Activated CD4-positive, alpha-beta memory T cell treated with anti-CD3 and anti-CD28 coated beads for 36 hours (primary cell): ENCODE data around the gene ATG2B. TPM values are rescaled to one million over a fixed set of nuclear protein-coding genes. Genes with fewer than 3 reads are reported as not detected.

Source experiments
- CTCF ChIA-PET: fragments of 350-600 bp; sonication (Branson Sonifier 250); formaldehyde crosslinking; loops from one replicate; lab custom pipeline; 2021; ENCODE audit warnings: antibody characterized with exemption, inconsistent platforms; lab: Charles Lee
- POLR2A ChIA-PET: fragments of 350-600 bp; sonication (Branson Sonifier 250); formaldehyde crosslinking; loops from one replicate; lab custom pipeline; 2021; ENCODE audit warnings: antibody characterized with exemption; lab: Charles Lee
- DNase-seq: peaks from one replicate; pipeline ENCODE4 v3.0.0-alpha.2; 2020
- H3K27ac Mint-ChIP-seq: one replicate; pipeline ENCODE4 v1.8.0; 2021; ENCODE audit warnings: mixed read lengths
- H3K27me3 Mint-ChIP-seq: one replicate; pipeline ENCODE4 v1.8.0; 2021; ENCODE audit warnings: mixed read lengths
- H3K36me3 Mint-ChIP-seq: one replicate; pipeline ENCODE4 v1.8.0; 2021; ENCODE audit warnings: mixed read lengths
- H3K4me1 Mint-ChIP-seq: one replicate; pipeline ENCODE4 v1.8.0; 2021; ENCODE audit warnings: low read depth, mixed read lengths
- H3K4me3 Mint-ChIP-seq: one replicate; pipeline ENCODE4 v1.8.0; 2021; ENCODE audit warnings: mild to moderate bottlenecking, mixed read lengths
- H3K9me3 Mint-ChIP-seq: one replicate; pipeline ENCODE4 v1.8.0; 2021; ENCODE audit warnings: mixed read lengths
- intact Hi-C: fragments of 100-400 bp; cut with micrococcal nuclease; formaldehyde crosslinking; loops from one replicate; pipeline ENCODE4 v1.15.1; 2023
- total RNA-seq, 2 experiments: library from RNA; stranded (reverse); gene quantifications; one replicate each; pipeline ENCODE4 v1.2.3, GENCODE V29; 2021

The ATG2B gene
- total RNA-seq, 2 experiments from 2014 or later: 12.0 to 12.8 TPM

DNA sequence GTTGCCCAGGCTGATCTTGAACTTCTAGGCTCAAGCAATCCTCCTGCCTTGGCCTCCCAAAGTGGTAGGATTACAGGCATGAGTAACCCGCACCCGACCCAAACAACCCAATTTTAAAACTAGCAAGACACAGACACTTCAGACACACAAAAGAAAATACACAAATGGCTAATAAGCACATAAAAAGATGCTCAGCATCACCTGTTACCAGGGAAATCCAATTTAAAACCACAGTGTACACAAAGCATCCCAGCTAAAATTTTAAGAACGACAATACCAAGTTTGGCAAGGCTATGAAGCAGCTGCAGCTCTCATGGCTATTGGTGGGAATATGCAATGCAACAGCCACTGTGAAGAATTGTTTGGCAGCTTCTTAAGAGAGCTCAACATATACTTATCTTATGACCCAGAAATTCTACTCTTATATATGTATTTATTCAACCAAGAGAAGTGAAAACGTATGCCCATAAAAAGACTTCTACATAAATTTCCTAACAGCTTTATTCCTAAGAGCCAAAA is 65.1 kb downstream of the ATG2B start:
- intact Hi-C loops: loop anchor here (1.0 kb wide), 1 partner anchor 126 kb away; no protein-coding TSS in a partner anchor
- Mint-ChIP-seq H3K27me3 (no peaks in the 10 kb centered on the region), H3K36me3 (peaks cover 15% of the 10 kb centered on the region), H3K27ac (no peak overlapping the region), H3K9me3 (no peaks in the 10 kb centered on the region), H3K4me3 (no peak overlapping the region), H3K4me1 (no peaks in the 10 kb centered on the region)
- no peak for DNase-seq
- POLR2A ChIA-PET: no interaction called here
- CTCF ChIA-PET: interaction anchor here (1.1 to 2.4 kb wide), 4 partner anchors 10 to 126 kb away, joined by 3 to 13 read pairs (median 8); no protein-coding TSS in a partner anchor

DNA sequence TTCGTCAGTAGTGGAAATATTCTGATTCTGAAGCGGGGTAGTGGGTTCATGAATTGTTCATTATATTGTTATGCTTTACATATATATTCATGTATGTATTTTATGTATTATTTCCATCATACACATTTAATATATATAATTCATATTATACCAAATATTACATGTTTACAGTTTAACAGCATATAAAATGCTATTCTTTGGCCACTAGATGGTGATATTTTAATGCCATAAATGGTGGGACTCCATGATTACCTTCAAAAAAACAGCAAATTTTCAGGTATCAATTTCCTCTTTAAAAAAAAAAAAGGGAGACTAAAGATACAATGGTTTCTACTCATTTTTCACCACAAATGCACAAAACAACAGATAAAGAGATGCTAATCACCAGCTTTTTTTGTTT is 66.1 kb downstream of the ATG2B start:
- Mint-ChIP-seq H3K27ac (no peak overlapping the region), H3K9me3 (no peaks in the 10 kb centered on the region), H3K4me3 (no peak overlapping the region), H3K36me3 (peaks cover 15% of the 10 kb centered on the region), H3K27me3 (no peaks in the 10 kb centered on the region), H3K4me1 (no peaks in the 10 kb centered on the region)
- intact Hi-C loops: loop anchor here (1.0 kb wide), 1 partner anchor 127 kb away; no protein-coding TSS in a partner anchor
- ChIA-PET CTCF (interaction anchor here (0.6 to 2.4 kb wide), 5 partner anchors 11 to 418 kb away, joined by 3 to 13 read pairs (median 5); no protein-coding TSS in a partner anchor), POLR2A (no interaction called here)
- DNase-seq: no peak

DNA sequence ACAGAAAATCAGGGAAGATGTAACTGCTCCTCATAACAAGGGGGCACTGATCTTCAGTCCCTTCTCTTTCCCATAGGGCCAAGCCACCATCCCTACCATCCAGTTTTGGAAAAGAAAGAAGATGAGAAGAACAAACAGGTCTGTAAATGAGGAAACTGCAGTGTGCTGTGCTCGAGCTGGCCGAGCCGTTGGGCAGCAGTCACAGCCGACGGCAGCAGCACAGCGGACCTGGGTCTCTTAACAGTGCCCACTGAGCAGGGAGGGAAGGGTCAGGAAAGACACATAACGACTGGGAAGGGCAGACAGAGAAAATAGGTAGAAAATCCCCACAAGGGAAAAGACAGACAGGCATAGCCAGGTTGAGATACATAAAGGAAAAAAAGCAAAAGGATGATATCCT is 68.9 kb downstream of the ATG2B start:
- POLR2A ChIA-PET: no interaction called here
- no peak for DNase-seq
- no peaks in the 10 kb centered on the region for H3K27me3 Mint-ChIP-seq
- CTCF ChIA-PET: no interaction called here
- no peaks in the 10 kb centered on the region for H3K9me3 Mint-ChIP-seq
- peaks cover 10% of the 10 kb centered on the region for H3K36me3 Mint-ChIP-seq
- intact Hi-C loops: no loop called here
- no peak overlapping the region for H3K27ac Mint-ChIP-seq
- no peaks in the 10 kb centered on the region for H3K4me1 Mint-ChIP-seq
- H3K4me3 Mint-ChIP-seq: no peak overlapping the region

GRCh38 chr14:96287856-96288255 is 75.3 kb downstream of the ATG2B start:
- POLR2A ChIA-PET: no interaction called here
- Mint-ChIP-seq H3K36me3 (peaks cover 20% of the 10 kb centered on the region), H3K4me3 (no peak overlapping the region), H3K27ac (no peak overlapping the region), H3K9me3 (no peaks in the 10 kb centered on the region), H3K27me3 (no peaks in the 10 kb centered on the region), H3K4me1 (no peaks in the 10 kb centered on the region)
- CTCF ChIA-PET: interaction anchor here (1.4 kb wide), 1 partner anchor 12 kb away, joined by 5 read pairs; no protein-coding TSS in a partner anchor
- intact Hi-C loops: no loop called here
- no peak for DNase-seq

DNA sequence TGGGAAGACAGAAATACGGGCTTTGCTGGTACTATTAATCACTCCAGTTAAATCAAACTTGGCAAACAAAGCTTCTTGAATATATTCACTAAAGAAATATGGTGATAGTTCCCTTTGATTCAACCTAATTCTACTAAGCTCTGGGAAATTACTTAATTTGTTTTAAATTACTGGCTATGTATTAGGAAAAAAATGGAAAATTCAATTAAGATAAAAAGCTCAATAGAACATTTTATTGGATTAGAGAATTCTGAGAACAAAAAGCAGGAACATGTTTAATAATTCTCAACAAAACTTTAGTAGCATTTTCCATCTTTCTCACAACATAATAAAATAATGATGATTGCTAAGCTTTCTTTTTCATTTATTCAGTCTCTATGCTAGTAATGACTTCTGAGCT is 76.9 kb downstream of the ATG2B start:
- Mint-ChIP-seq H3K4me1 (no peaks in the 10 kb centered on the region), H3K9me3 (no peaks in the 10 kb centered on the region), H3K36me3 (peaks cover 18% of the 10 kb centered on the region), H3K4me3 (no peak overlapping the region), H3K27me3 (no peaks in the 10 kb centered on the region), H3K27ac (no peak overlapping the region)
- POLR2A ChIA-PET: no interaction called here
- no peak for DNase-seq
- intact Hi-C loops: no loop called here
- CTCF ChIA-PET: interaction anchor here (1.1 to 1.8 kb wide), 3 partner anchors 9 to 15 kb away, joined by 3 to 8 read pairs (median 3); no protein-coding TSS in a partner anchor

GRCh38 chr14:96285667-96286066 is 77.5 kb downstream of the ATG2B start:
- no peaks in the 10 kb centered on the region for H3K9me3 Mint-ChIP-seq
- no peak overlapping the region for H3K27ac Mint-ChIP-seq
- no peak overlapping the region for H3K4me3 Mint-ChIP-seq
- H3K27me3 Mint-ChIP-seq: no peaks in the 10 kb centered on the region
- DNase-seq: no peak
- no peaks in the 10 kb centered on the region for H3K4me1 Mint-ChIP-seq
- intact Hi-C loops: no loop called here
- CTCF ChIA-PET: interaction anchor here (0.8 to 1.8 kb wide), 3 partner anchors 9 to 12 kb away, joined by 3 to 8 read pairs (median 3); no protein-coding TSS in a partner anchor
- H3K36me3 Mint-ChIP-seq: peaks cover 18% of the 10 kb centered on the region
- POLR2A ChIA-PET: no interaction called here

DNA sequence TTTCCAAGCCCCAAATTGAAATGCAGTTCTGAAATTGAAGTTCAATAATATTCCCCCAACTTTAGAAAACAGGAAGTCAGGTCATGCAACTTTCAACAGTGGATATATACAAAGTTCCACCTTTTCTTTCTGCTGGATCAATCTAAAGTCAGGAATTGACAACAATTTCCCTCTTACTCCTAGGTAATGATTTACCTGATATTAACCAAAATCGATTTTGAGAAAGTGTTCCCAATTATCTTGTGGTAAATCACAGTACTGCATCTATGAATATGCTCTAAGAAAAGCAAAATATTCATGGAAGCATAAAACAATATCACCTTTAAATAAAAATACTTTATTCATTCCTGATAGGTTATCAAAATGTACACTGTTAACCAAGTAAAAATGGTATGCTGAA is 78.7 kb downstream of the ATG2B start:
- intact Hi-C loops: no loop called here
- no peak for DNase-seq
- Mint-ChIP-seq H3K27ac (no peak overlapping the region), H3K27me3 (no peaks in the 10 kb centered on the region), H3K36me3 (peaks cover 18% of the 10 kb centered on the region), H3K9me3 (no peaks in the 10 kb centered on the region), H3K4me1 (no peaks in the 10 kb centered on the region), H3K4me3 (no peak overlapping the region)
- ChIA-PET CTCF (no interaction called here), POLR2A (no interaction called here)

GRCh38 chr14:96284008-96284407 is 79.1 kb downstream of the ATG2B start:
- Mint-ChIP-seq H3K4me1 (no peaks in the 10 kb centered on the region), H3K27me3 (no peaks in the 10 kb centered on the region), H3K27ac (no peak overlapping the region), H3K4me3 (no peak overlapping the region), H3K9me3 (no peaks in the 10 kb centered on the region), H3K36me3 (peaks cover 18% of the 10 kb centered on the region)
- ChIA-PET POLR2A (no interaction called here), CTCF (no interaction called here)
- no peak for DNase-seq
- intact Hi-C loops: no loop called here

- peaks cover 13% of the 10 kb centered on the region for H3K36me3 Mint-ChIP-seq
- CTCF ChIA-PET: interaction anchor here (0.6 kb wide), 1 partner anchor 16 kb away, joined by 5 read pairs; no protein-coding TSS in a partner anchor
- H3K9me3 Mint-ChIP-seq: peaks cover 12% of the 10 kb centered on the region
- no peak overlapping the region for H3K4me3 Mint-ChIP-seq
- H3K4me1 Mint-ChIP-seq: no peaks in the 10 kb centered on the region
- no peaks in the 10 kb centered on the region for H3K27me3 Mint-ChIP-seq
- no peak for DNase-seq
- H3K27ac Mint-ChIP-seq: no peak overlapping the region
- POLR2A ChIA-PET: no interaction called here
- intact Hi-C loops: no loop called here
These were observed 81.7 kb downstream of the ATG2B start for GRCh38 chr14:96281486-96281885.

DNA sequence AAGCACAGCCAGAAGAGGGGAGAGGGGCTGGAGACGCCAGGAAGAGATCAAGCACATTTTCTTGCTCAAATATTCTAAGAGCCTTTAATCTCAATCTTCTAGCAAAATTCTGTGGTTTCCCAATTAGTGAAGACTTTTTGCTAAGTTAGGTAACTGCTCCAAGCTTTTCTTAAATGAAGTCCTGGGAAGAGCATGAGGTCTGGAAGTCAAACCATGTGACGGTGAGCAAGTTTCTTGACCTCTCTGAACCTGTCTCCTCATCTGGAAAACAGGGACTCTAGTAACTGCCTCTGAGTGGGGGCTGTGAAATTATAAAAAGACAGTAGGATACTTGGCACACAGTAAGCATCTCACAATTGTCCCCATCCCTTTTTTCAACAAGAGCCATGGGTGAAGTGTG is 83.0 kb downstream of the ATG2B start:
- peaks cover 7% of the 10 kb centered on the region for H3K36me3 Mint-ChIP-seq
- no peak overlapping the region for H3K27ac Mint-ChIP-seq
- no peaks in the 10 kb centered on the region for H3K27me3 Mint-ChIP-seq
- intact Hi-C loops: no loop called here
- POLR2A ChIA-PET: no interaction called here
- peaks cover 12% of the 10 kb centered on the region for H3K9me3 Mint-ChIP-seq
- DNase-seq: no peak
- H3K4me3 Mint-ChIP-seq: no peak overlapping the region
- no peaks in the 10 kb centered on the region for H3K4me1 Mint-ChIP-seq
- CTCF ChIA-PET: interaction anchor here (1.5 kb wide), 1 partner anchor 179 kb away, joined by 5 read pairs; no protein-coding TSS in a partner anchor

DNA sequence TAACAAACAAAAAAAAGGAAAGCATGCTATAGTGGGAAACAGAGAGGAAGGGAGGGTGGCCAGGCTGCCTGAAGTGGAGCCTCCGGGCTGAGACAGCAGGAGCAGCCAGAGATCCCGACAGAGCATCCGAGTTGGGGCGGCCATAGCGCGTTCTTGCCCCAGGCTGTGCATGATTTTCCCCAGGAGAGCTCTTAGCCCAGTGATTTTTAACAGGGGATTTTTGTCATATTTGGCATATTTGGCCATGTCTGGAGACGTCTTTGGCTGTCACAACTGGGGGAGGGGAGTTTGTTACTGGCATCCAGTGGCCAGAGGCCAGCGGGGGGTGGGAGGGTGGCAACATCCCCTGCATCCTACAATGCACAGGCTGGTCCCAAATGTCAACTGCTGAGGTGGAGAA is 83.6 kb downstream of the ATG2B start:
- CTCF ChIA-PET: interaction anchor here (1.5 kb wide), 1 partner anchor 179 kb away, joined by 5 read pairs; no protein-coding TSS in a partner anchor
- intact Hi-C loops: loop anchor here (5.0 kb wide), 1 partner anchor 282 kb away; no protein-coding TSS in a partner anchor
- Mint-ChIP-seq H3K4me3 (no peak overlapping the region), H3K4me1 (no peaks in the 10 kb centered on the region), H3K27ac (no peak overlapping the region), H3K27me3 (no peaks in the 10 kb centered on the region), H3K36me3 (peaks cover 7% of the 10 kb centered on the region), H3K9me3 (peaks cover 12% of the 10 kb centered on the region)
- POLR2A ChIA-PET: no interaction called here
- DNase-seq: no peak

- no peaks in the 10 kb centered on the region for H3K27me3 Mint-ChIP-seq
- peaks cover 12% of the 10 kb centered on the region for H3K9me3 Mint-ChIP-seq
- peaks cover 5% of the 10 kb centered on the region for H3K36me3 Mint-ChIP-seq
- CTCF ChIA-PET: interaction anchor here (6.2 kb wide), 1 partner anchor 176 kb away, joined by 61 read pairs; no protein-coding TSS in a partner anchor
- no peak overlapping the region for H3K4me3 Mint-ChIP-seq
- intact Hi-C loops: loop anchor here (5.0 kb wide), 1 partner anchor 281 kb away; no protein-coding TSS in a partner anchor
- no peak overlapping the region for H3K27ac Mint-ChIP-seq
- H3K4me1 Mint-ChIP-seq: no peaks in the 10 kb centered on the region
- POLR2A ChIA-PET: no interaction called here
- no peak for DNase-seq
These were observed 85.3 kb downstream of the ATG2B start for GRCh38 chr14:96277890-96278289.
